ENCODE results near the gene EPB41L1.

EPB41L1 gene

GRCh38 chr20:36277546-36277945 is 123.0 kb downstream of the EPB41L1 start:
- TF ChIP-seq FOXP2 (optimal IDR thresholded peaks at IDR 0.05; ENCODE audit: borderline replicate concordance, extremely low read depth, extremely low read length, insufficient read depth) (no peak), TAF1 (IDR thresholded peaks at IDR 0.05; ENCODE audit: borderline replicate concordance, insufficient read depth, low read length) (no peak)

GRCh38 chr20:36279362-36279761 is 124.8 kb downstream of the EPB41L1 start:
- TF ChIP-seq POLR2AphosphoS5 (IDR thresholded peaks at IDR 0.05; ENCODE audit: low read depth, low read length) (no peak), SIN3A (IDR thresholded peaks at IDR 0.05; ENCODE audit: borderline replicate concordance, insufficient read depth, low read length) (no peak), TAF1 (IDR thresholded peaks at IDR 0.05; ENCODE audit: borderline replicate concordance, insufficient read depth, low read length) (no peak), FOXP2 (optimal IDR thresholded peaks at IDR 0.05; ENCODE audit: borderline replicate concordance, extremely low read depth, extremely low read length, insufficient read depth) (no peak), REST (IDR thresholded peaks at IDR 0.05; ENCODE audit: insufficient read depth in 1 of 2, low read depth in 2 of 2, low read length in 2 of 2) (no peak)

- TF ChIP-seq TAF1 (IDR thresholded peaks at IDR 0.05; ENCODE audit: borderline replicate concordance, insufficient read depth, low read length) (no peak), FOXP2 (optimal IDR thresholded peaks at IDR 0.05; ENCODE audit: borderline replicate concordance, extremely low read depth, extremely low read length, insufficient read depth) (no peak), REST (IDR thresholded peaks at IDR 0.05; ENCODE audit: insufficient read depth in 1 of 2, low read depth in 2 of 2, low read length in 2 of 2) (no peak), POLR2AphosphoS5 (IDR thresholded peaks at IDR 0.05; ENCODE audit: low read depth, low read length) (no peak), SIN3A (IDR thresholded peaks at IDR 0.05; ENCODE audit: borderline replicate concordance, insufficient read depth, low read length) (no peak)
Measured at GRCh38 chr20:36279776-36280175, 125.2 kb downstream of the EPB41L1 start.

GRCh38 chr20:36281785-36282380 is 127.3 kb downstream of the EPB41L1 start:
- no peak for TF ChIP-seq POLR2AphosphoS5 (IDR thresholded peaks at IDR 0.05; ENCODE audit: low read depth, low read length)
- TF ChIP-seq TAF1 (IDR thresholded peaks at IDR 0.05; ENCODE audit: borderline replicate concordance, insufficient read depth, low read length), result no peak
- TF ChIP-seq FOXP2 (optimal IDR thresholded peaks at IDR 0.05; ENCODE audit: borderline replicate concordance, extremely low read depth, extremely low read length, insufficient read depth), result no peak
- TF ChIP-seq REST (IDR thresholded peaks at IDR 0.05; ENCODE audit: insufficient read depth in 1 of 2, low read depth in 2 of 2, low read length in 2 of 2), result no peak
- TF ChIP-seq SIN3A (IDR thresholded peaks at IDR 0.05; ENCODE audit: borderline replicate concordance, insufficient read depth, low read length), result no peak

All from PFSK-1 (cell line).